Brain microvascular endothelial cell (primary cell): ENCODE data around the gene PGM3.

Source experiments
- DNase-seq: peaks from one replicate; pipeline ENCODE4 v3.0.0-alpha.2; 2020
- H3K27ac ChIP-seq: fragments of 250-450 bp; sonication (Bioruptor Pico); 2 replicates; pipeline ENCODE4 v1.5.1; 2020; ENCODE audit warnings: mild to moderate bottlenecking, moderate library complexity
- H3K27me3 ChIP-seq: fragments of 250-450 bp; sonication (Bioruptor Pico); replicated peaks from 2 replicates; pipeline ENCODE4 v1.5.1; 2020; ENCODE audit warnings: mild to moderate bottlenecking
- H3K36me3 ChIP-seq: fragments of 250-450 bp; sonication (Bioruptor Pico); replicated peaks from 2 replicates; pipeline ENCODE4 v1.5.1; 2020; ENCODE audit warnings: mild to moderate bottlenecking
- H3K4me3 ChIP-seq: 2 replicates; pipeline ENCODE4 v1.5.1; 2011; ENCODE audit warnings: low read depth, mild to moderate bottlenecking, control low read depth, low read length, moderate library complexity
- in situ Hi-C: cut with HindIII; loops from 2 replicates; pipeline ENCODE4 v1.10.0; 2017; ENCODE audit warnings: low sequenced_read_pairs, low pct_ligation_motif_present
- TF ChIP-seq, protein P1 (sequence below): IDR thresholded peaks from 2 replicates; pipeline ENCODE4 v1.5.1; 2011; ENCODE audit warnings: low read depth, mild to moderate bottlenecking, moderate library complexity, low read length, control low read depth, inconsistent platforms; ENCODE audit errors: missing control alignments

Gene PGM3

GRCh38 chr6:83176246-83176645, 16.8 kb downstream of the PGM3 start:
- DNase-seq = no peak
- Histone ChIP-seq H3K36me3 (peaks cover 81% of the 10 kb centered on the region), H3K27ac (no peak overlapping the region), H3K4me3 (no peak overlapping the region), H3K27me3 (no peaks in the 10 kb centered on the region)
- in situ Hi-C loops = no loop called here
- TF ChIP-seq, protein P1, sequence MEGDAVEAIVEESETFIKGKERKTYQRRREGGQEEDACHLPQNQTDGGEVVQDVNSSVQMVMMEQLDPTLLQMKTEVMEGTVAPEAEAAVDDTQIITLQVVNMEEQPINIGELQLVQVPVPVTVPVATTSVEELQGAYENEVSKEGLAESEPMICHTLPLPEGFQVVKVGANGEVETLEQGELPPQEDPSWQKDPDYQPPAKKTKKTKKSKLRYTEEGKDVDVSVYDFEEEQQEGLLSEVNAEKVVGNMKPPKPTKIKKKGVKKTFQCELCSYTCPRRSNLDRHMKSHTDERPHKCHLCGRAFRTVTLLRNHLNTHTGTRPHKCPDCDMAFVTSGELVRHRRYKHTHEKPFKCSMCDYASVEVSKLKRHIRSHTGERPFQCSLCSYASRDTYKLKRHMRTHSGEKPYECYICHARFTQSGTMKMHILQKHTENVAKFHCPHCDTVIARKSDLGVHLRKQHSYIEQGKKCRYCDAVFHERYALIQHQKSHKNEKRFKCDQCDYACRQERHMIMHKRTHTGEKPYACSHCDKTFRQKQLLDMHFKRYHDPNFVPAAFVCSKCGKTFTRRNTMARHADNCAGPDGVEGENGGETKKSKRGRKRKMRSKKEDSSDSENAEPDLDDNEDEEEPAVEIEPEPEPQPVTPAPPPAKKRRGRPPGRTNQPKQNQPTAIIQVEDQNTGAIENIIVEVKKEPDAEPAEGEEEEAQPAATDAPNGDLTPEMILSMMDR = no peak

DNA sequence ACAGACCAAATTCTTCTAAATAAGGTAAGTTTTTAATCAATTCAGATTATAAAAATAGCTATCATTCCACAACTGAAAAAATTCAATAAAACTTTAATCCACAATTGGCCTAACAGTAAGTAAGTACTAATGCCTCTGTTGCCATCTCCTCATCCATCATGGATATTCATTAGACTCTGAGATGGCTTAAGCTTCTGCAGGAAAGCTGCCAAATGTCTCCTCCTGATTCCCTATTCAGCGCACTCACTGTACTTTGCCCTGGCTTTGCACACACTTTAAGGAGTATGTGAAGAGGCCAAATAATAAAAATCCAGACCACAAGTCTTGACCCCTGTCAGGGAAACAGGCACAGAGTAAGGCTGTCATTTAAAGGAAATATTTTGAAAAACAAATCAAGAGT, 23.6 kb downstream of the PGM3 start:
- Histone ChIP-seq H3K36me3 (peaks cover 86% of the 10 kb centered on the region), H3K27me3 (no peaks in the 10 kb centered on the region), H3K4me3 (no peak overlapping the region), H3K27ac (no peak overlapping the region)
- in situ Hi-C loops = no loop called here
- no peak for DNase-seq
- TF ChIP-seq, protein P1 = no peak

GRCh38 chr6:83169106-83169505, 24.0 kb downstream of the PGM3 start:
- no peaks in the 10 kb centered on the region for H3K27me3 ChIP-seq
- no peak overlapping the region for H3K4me3 ChIP-seq
- in situ Hi-C loops = no loop called here
- TF ChIP-seq, protein P1 = no peak
- no peak overlapping the region for H3K27ac ChIP-seq
- no peak for DNase-seq
- H3K36me3 ChIP-seq = peaks cover 83% of the 10 kb centered on the region

- Histone ChIP-seq H3K36me3 (peaks cover 78% of the 10 kb centered on the region), H3K27ac (no peak overlapping the region), H3K4me3 (no peak overlapping the region), H3K27me3 (no peaks in the 10 kb centered on the region)
- in situ Hi-C loops = no loop called here
- TF ChIP-seq, protein P1 = no peak
- DNase-seq = no peak
These were observed 24.5 kb downstream of the PGM3 start for GRCh38 chr6:83168556-83168955.

GRCh38 chr6:83167726-83168278, 25.3 kb downstream of the PGM3 start:
- DNase-seq = no peak
- Histone ChIP-seq H3K27me3 (no peaks in the 10 kb centered on the region), H3K36me3 (peaks cover 71% of the 10 kb centered on the region), H3K27ac (no peak overlapping the region), H3K4me3 (no peak overlapping the region)
- TF ChIP-seq, protein P1 = no peak
- in situ Hi-C loops = no loop called here

GRCh38 chr6:83160167-83160566, 32.9 kb downstream of the PGM3 start:
- TF ChIP-seq, protein P1 = no peak
- H3K27ac ChIP-seq = no peak overlapping the region
- DNase-seq = no peak
- in situ Hi-C loops = no loop called here
- H3K27me3 ChIP-seq = no peaks in the 10 kb centered on the region
- peaks cover 2% of the 10 kb centered on the region for H3K36me3 ChIP-seq
- no peak overlapping the region for H3K4me3 ChIP-seq
